Lung microvascular endothelial cell (primary cell): ENCODE results near the gene KLK1. TPM values are rescaled to one million over a fixed set of nuclear protein-coding genes. Genes with fewer than 3 reads are reported as not detected.
A peak's percentile ranks its signal among the peaks of the same experiment; 100 is the strongest.
"Not testable (repeated sequence)": the region's sequence is repeated elsewhere in the genome, so short reads cannot be mapped to it uniquely, and the experiment has no call there.

Source experiments
- DNase-seq, 2 donors: peaks; one replicate each; pipeline versions ENCODE4 v3.0.0 to v3.0.0-alpha.2; 2010; ENCODE audit warnings: low read depth in 2 of 2
- total RNA-seq: library from RNA; depleted of rRNA; stranded (reverse); fragments of >200 nt; gene quantifications from 2 replicates; pipeline ENCODE4 v1.2.1, GENCODE V29; 2014

KLK1 gene
- total RNA-seq, 1 donor from 2014 or later = not detected

DNA sequence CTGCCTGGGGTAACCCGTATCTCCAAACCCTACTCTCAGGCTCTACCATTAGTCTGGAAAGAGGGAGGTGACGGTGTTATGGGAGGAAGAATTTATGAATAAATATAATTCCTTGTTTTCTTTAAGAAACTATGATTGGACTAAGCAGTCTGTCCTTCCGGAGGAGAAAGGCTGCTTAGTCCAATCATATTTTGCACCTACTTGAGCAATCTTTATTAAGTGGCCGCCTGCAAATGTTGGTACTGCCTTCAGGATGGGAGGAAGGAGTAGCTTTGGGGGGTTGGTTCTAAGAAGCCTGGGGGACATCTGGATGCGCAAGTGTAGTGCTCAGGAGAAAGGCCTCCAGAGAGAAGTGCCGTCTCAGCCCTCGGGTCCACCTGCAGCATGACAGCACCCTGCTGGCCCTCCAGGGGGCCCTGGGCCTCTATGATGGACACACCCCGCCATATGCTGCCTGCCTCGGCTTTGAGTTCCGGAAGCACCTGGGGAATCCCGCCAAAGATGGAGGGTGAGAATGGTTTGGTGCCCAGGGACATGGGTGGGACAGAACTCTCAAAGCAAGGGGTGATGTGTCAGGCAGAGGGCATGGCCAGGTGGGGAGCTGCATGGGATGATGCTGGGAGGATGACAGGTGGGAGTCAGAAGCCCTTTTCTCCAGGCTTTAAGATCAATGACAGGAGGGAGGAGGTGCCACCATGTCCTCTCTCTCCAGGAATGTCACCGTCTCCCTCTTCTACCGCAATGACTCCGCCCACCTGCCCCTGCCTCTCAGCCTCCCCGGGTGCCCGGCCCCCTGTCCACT lies 29.3 kb downstream of the KLK1 start:
- no peak for DNase-seq

- DNase-seq = no peak
Observed at GRCh38 chr19:50793558-50794065, 30.0 kb downstream of the KLK1 start.

DNA sequence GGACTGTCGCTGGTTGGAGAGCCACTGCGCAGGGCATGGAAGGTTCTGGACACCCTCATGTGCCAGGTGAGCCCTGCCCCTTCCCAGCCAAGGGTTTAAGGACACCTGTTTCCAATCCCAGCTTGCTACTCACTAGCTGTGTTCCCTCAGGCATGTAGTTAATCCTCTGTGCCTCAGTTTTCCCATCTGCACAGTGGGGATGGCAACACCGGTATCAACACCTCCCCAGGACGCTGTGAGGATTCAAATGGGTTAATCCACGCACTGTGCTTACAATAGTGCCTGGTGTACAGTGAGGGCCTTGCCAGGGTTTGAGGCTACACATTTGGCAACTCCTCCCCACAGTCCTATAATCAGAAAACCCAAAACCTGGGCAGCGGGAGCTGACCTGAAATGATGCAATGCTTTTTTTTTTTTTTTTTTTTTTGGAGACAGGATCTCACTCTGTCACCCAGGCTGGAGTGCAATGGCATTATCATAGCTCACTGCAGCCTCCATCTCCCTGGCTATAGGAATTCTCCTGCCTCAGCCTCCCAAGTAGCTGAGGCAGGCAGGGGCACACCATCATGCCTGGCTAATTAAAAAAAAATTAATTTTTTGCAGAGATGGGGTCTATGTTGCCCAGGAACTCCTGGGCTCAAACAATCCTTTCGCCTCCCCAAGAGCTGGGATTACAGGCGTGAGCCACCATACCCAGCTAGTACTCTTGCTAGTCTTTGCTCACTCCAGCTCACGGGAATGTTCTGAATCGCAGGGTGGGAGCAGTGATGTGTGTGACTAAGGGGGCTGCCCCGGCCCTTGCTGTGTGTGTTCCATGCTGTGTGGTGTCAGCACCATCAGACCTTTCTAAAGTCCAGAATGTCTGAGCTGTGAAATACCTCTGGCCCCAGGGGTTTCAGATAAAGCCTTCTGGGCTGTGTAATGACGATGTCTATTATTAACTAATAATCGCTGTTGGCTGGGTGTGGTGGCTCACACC lies 31.0 kb downstream of the KLK1 start:
- DNase-seq = no peak

DNA sequence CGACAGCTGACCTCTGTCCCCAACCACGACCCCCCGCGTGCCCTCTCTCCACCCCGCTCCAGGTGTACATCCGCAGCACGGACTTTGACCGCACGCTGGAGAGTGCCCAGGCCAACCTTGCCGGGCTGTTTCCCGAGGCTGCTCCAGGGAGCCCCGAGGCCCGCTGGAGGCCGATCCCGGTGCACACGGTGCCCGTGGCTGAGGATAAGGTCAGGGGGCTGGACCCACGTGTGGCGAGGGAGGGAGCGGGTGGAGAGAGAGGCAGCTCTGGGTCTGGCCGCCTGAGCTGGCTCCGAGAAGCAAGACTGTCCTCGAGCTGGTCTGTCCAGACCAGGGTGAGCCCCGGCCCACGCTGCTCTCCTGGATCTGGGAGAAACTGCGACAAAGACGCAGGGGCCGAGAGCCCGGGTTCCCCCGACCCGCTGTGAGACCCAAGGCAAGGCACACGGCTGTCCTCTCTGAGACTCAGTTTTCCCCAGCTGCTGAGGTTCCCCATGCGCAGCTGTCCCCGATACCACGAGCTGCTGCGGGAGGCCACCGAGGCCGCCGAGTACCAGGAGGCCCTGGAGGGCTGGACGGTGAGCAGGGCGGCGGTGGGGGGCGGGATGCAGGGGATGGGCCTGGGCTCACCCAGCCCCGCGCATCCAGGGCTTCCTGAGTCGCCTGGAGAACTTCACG lies 31.9 kb downstream of the KLK1 start:
- no peak for DNase-seq

GRCh38 chr19:50790922-50791467 lies 32.6 kb downstream of the KLK1 start:
- no peak for DNase-seq

- no peak for DNase-seq
Observed at GRCh38 chr19:50790396-50790795, 33.2 kb downstream of the KLK1 start, which contains the start of gene ACP4. Gene ACP4 (plus strand): TSS chr19:50790415. CDS start chr19:50790415, 0 bp downstream.

GRCh38 chr19:50785329-50785728 lies 38.3 kb downstream of the KLK1 start:
- no peak for DNase-seq

DNA sequence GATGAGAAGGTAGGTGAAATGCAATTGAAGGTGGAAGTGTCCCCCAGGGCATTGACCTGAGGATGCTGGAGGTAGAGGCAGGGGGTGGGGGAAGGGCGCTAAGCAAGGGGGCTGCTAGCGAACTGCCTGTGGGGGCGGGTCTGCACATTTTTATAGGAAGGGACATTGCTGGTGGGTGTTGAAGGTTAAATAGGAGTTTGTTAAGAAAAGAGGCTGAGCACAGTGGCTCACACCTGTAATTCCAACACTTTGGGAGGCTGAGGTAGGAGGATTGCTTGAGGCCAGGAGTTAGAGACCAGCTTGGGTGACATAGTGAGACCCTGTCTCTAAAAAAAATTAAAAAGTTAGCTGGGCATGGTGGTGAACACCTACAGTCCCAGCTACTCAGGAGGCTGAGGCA lies 38.9 kb downstream of the KLK1 start:
- DNase-seq = no peak

DNA sequence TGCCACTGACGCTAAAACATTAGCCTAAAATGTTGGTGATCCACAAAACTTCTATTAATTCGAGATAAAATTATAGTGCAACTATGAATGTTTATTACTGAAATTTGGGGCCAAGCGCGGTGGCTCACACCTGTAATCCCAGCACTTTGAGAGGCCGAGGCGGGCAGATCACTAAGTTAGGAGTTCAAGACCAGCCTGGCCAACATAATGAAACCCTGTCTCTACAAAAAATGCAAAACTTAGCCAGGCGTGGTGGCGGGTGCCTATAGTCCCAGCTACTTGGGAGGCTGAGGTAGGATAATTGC lies 39.8 kb downstream of the KLK1 start:
- not testable (repeated sequence) for DNase-seq

DNA sequence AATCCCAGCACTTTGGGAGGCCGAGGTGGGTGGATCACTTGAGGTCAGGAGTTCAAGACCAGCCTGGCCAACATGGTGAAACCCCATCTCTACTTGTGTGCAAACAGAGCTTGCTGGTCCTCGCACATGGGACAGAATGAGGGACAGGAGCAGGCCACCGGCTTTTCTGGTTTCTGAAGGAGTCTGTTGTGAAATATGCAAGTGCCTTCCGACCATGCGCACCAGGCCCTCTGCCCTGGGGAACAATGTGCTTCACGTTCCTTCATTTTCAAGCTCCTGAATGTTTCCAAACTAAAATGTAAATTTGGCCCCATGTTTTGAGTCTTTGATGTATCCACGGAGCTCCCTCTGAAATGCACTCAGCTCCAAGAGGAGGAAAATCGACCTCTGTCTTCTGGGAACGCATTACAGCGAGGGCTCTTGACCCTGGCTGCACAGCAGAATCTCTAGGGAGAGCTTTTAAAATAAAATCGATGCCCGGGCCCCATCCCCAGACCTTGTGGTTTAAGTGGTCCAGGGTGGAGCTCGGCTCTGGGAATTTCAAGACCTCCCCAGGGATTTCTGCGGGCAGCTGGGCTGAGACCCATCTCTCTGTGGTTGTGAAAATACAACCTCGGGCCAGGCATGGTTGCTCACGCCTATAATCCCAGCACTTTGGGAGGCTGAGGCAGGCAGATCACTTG lies 42.7 kb downstream of the KLK1 start:
- no peak for DNase-seq

DNA sequence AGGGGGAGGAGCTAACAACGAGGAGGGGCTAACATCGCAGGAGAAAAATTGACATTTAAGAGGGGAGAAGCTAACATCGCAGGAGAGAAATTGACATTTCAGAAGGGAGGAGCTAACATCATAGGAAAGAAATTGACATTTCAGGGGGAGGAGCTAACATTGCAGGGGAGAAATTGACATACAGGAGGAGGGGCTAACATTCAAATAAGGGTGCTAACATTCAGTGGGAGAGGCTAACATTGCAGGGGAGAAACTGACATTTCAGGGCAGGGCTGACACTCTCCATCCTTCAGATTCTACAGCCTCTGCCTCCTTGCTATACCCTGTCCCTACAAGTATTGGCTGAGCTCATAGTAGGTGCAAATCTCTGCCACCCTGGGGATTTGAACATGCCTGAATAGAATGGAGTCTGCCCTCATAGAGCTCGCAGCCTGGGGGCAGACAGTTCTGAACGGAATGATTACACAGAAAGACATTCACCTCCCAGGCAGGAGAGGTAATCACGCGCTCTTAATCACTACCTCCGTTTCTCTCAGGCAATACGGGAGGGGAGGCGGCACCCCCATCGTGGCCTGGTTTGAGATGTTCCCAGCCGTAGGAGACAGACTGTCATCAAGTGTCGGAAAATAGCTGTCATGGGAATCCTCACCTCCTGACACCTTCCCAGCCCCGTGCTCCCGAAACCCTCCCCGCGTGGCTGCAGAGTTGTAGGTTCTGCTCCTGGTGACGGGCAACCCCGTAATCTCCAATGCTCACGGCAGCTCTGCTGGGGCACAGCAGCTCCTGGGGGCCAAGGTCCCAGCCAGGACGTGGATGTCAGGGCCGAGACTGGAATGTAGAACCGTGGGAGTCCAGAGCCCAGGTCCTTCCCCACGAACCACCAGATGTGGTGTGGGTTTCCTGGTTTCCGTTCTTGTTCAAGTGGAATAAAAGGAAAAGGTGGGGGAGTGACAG lies 43.8 kb downstream of the KLK1 start:
- DNase-seq = no peak

DNA sequence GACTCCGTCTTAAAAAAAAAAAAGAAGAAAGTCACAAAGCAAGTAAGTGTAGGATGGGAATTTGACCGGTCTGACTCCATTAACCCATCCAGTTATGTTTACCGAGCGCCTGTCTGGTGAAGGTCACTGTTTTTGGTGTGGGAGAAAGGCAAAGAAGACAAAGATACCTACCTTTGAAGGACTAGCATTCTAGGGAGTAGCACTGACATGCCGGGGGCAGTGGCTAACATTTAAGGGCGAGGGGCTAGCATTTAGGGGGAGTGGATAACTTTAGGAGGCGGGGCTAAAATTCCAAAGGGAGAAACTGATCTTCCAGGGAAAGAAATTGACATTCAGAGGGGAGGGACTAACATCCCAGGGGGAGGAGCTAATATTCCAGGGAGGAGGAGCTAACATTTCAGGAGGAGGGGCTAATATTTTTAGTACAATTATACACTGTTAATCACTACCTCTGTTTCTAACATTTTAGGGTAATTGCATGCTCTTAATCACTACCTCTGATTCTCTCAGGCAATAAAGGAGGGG lies 44.6 kb downstream of the KLK1 start:
- no peak for DNase-seq

DNA sequence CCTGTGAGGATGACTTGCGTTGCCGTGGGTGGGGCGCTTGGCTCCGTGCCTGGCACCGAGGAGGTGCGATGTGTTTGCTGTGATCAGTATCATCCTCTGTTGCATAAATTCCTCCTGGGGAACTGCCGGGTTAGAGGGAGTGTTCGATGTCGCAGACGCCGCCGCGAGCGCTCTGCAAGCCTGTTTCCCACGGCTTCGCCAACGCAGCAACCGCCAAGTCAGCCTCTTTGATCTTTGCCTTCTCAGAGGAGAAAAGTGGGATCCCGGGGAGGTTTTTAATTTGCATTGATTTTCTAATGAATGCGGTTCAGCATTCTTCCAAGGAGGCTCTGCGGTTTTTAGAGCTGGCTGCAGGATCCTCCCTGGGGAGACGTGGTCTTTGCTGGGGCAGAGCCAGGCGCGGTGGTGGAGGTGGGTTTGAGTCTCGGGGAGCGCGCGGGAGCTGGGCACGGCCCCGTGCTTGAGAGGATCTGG lies 45.7 kb downstream of the KLK1 start:
- no peak for DNase-seq

GRCh38 chr19:50777261-50777660 lies 46.3 kb downstream of the KLK1 start:
- no peak for DNase-seq

GRCh38 chr19:50776131-50776530 lies 47.5 kb downstream of the KLK1 start:
- no peak for DNase-seq

DNA sequence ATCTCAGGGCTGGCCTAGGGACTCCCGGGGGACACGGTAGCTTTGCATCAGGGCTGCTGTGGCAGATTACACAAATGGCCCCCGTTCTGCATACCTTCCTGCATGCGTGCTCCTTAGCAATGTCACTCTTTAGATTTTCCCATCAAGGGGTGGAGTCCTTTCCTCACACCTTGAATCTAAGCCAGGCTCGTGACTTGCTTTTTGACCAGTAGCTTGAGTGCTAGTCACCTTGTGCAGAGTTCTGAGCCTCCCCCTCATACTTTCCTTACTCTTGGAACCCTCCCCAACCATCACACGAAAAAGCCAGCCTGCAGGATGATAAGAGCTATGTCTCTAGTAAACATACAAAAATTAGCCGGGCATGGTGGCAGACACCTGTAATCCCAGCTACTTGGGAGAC lies 50.1 kb downstream of the KLK1 start:
- not testable (repeated sequence) for DNase-seq

DNA sequence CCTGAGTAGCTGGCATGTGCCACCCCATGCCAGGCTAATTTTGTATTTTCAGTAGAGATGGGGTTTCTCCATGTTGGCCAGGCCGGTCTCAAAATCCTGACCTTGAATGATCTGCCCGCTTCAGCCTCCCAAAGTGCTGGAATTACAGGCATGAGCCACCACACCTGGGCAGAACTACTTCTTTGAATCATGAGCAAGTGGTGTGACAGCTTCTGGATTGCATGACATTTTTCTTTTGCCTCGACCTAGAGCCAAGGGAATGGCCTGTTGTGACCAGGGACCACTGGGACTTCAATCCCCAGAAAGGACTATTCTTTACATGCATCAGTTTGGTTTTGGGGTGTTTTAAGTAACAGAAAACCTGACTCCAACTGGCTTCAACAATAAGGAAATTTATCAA lies 50.7 kb downstream of the KLK1 start:
- not testable (repeated sequence) for DNase-seq

- peak; percentile 41 to 49 for DNase-seq
Observed at GRCh38 chr19:50772476-50772875, 51.1 kb downstream of the KLK1 start.

- no peak for DNase-seq
Observed at GRCh38 chr19:50770888-50771287, 52.7 kb downstream of the KLK1 start.
